Kidney epithelial cell (primary cell): Measurements from ENCODE around the gene FYN. TPM values are rescaled to one million over a fixed set of nuclear protein-coding genes. Genes with fewer than 3 reads are reported as not detected.

Source experiments
- DNase-seq: peaks from one replicate; pipeline ENCODE4 v3.0.0-alpha.2; 2010; ENCODE audit warnings: low read depth
- H3K27me3 ChIP-seq: 2 replicates; pipeline ENCODE4 v1.6.0; 2011; ENCODE audit warnings: low read length; ENCODE audit not compliant: control insufficient read depth, insufficient read depth
- H3K36me3 ChIP-seq: 2 replicates; pipeline ENCODE4 v1.5.1; 2011; ENCODE audit warnings: low read length; ENCODE audit not compliant: control insufficient read depth, insufficient read depth
- H3K4me3 ChIP-seq: 2 replicates; pipeline ENCODE4 v1.5.1; 2011; ENCODE audit warnings: low read depth, mild to moderate bottlenecking, control low read depth, low read length
- CTCF ChIP-seq: IDR thresholded peaks from 2 replicates; pipeline ENCODE4 v1.5.1; 2011; ENCODE audit warnings: mild to moderate bottlenecking, moderate library complexity, low read length, control low read depth, inconsistent platforms; ENCODE audit not compliant: insufficient read depth, poor library complexity, severe bottlenecking
- total RNA-seq: library from RNA; depleted of rRNA; stranded (reverse); fragments of >200 nt; gene quantifications from 2 replicates; pipeline ENCODE4 v1.2.3, GENCODE V29; 2015

The FYN gene
- total RNA-seq, 1 donor from 2014 or later, result 133 TPM

GRCh38 chr6:111743360-111743759, 129.9 kb downstream of the FYN start:
- DNase-seq, result no peak
- Histone ChIP-seq H3K27me3 (no peaks in the 10 kb centered on the region), H3K36me3 (no peaks in the 10 kb centered on the region), H3K4me3 (no peak overlapping the region)
- no peak for TF ChIP-seq CTCF

- no peak for DNase-seq
- no peak overlapping the region for H3K4me3 ChIP-seq
- no peak for TF ChIP-seq CTCF
- no peaks in the 10 kb centered on the region for H3K36me3 ChIP-seq
- no peaks in the 10 kb centered on the region for H3K27me3 ChIP-seq
These were observed 131.9 kb downstream of the FYN start for GRCh38 chr6:111741177-111741952.

GRCh38 chr6:111740506-111740905, 132.7 kb downstream of the FYN start:
- no peak for DNase-seq
- H3K27me3 ChIP-seq, result no peaks in the 10 kb centered on the region
- H3K4me3 ChIP-seq, result no peak overlapping the region
- no peaks in the 10 kb centered on the region for H3K36me3 ChIP-seq
- no peak for TF ChIP-seq CTCF

- H3K27me3 ChIP-seq, result no peaks in the 10 kb centered on the region
- H3K36me3 ChIP-seq, result no peaks in the 10 kb centered on the region
- no peak for TF ChIP-seq CTCF
- no peak overlapping the region for H3K4me3 ChIP-seq
- no peak for DNase-seq
These were observed 134.0 kb downstream of the FYN start for GRCh38 chr6:111739257-111739696.

GRCh38 chr6:111738631-111739030, 134.6 kb downstream of the FYN start:
- Histone ChIP-seq H3K4me3 (no peak overlapping the region), H3K36me3 (no peaks in the 10 kb centered on the region), H3K27me3 (no peaks in the 10 kb centered on the region)
- TF ChIP-seq CTCF, result no peak
- DNase-seq, result no peak

- no peaks in the 10 kb centered on the region for H3K27me3 ChIP-seq
- H3K36me3 ChIP-seq, result no peaks in the 10 kb centered on the region
- H3K4me3 ChIP-seq, result no peak overlapping the region
- DNase-seq, result no peak
- no peak for TF ChIP-seq CTCF
These were observed 135.1 kb downstream of the FYN start for GRCh38 chr6:111738156-111738555.
